CD8-positive, alpha-beta memory T cell (primary cell): ENCODE results near the gene TPGS1. TPM values are rescaled to one million over a fixed set of nuclear protein-coding genes. Genes with fewer than 3 reads are reported as not detected.

Experiments used
- CTCF ChIA-PET: fragments of 350-600 bp; sonication (Branson Sonifier 250); formaldehyde crosslinking; loops from one replicate; lab custom pipeline; 2021; ENCODE audit warnings: antibody characterized with exemption; lab: Charles Lee
- POLR2A ChIA-PET: fragments of 350-600 bp; sonication (Branson Sonifier 250); formaldehyde crosslinking; loops from one replicate; lab custom pipeline; 2021; ENCODE audit warnings: antibody characterized with exemption; lab: Charles Lee
- DNase-seq, 5 donors: peaks; one replicate each; pipeline versions ENCODE4 v3.0.0 to v3.0.0-alpha.2; 2020 to 2022; ENCODE audit warnings: mixed read lengths in 1 of 5
- H3K27ac ChIP-seq: one replicate; pipeline ENCODE4 v1.7.0; 2013; ENCODE audit warnings: low read depth, mild to moderate bottlenecking, low read length, moderate library complexity
- H3K27me3 ChIP-seq: 2 replicates; pipeline ENCODE4 v1.7.0; 2013; ENCODE audit warnings: low read length, mild to moderate bottlenecking; ENCODE audit not compliant: insufficient read depth, poor library complexity, severe bottlenecking
- H3K36me3 ChIP-seq: 2 replicates; pipeline ENCODE4 v1.7.0; 2013; ENCODE audit warnings: mild to moderate bottlenecking, low read length, moderate library complexity; ENCODE audit not compliant: insufficient read depth
- H3K4me1 ChIP-seq: 2 replicates; pipeline ENCODE4 v1.7.0; 2013; ENCODE audit warnings: mild to moderate bottlenecking, low read length, moderate library complexity; ENCODE audit not compliant: insufficient read depth
- H3K4me3 ChIP-seq: 2 replicates; pipeline ENCODE4 v1.7.0; 2013; ENCODE audit warnings: mild to moderate bottlenecking, low read length
- H3K9me3 ChIP-seq: 2 replicates; pipeline ENCODE4 v1.7.0; 2013; ENCODE audit warnings: mild to moderate bottlenecking, low read length
- H3K27ac Mint-ChIP-seq, 8 donors: one replicate each; pipeline ENCODE4 v1.8.0; 2020 to 2021; ENCODE audit warnings: mixed read lengths in 8 of 8, mild to moderate bottlenecking in 6 of 8, inconsistent platforms in 3 of 8, moderate library complexity in 3 of 8
- H3K27me3 Mint-ChIP-seq, 2 donors: one replicate each; pipeline ENCODE4 v1.8.0; 2020 to 2021; ENCODE audit warnings: mixed read lengths in 2 of 2, mild to moderate bottlenecking in 1 of 2, moderate library complexity in 1 of 2
- H3K36me3 Mint-ChIP-seq, 3 donors: one replicate each; pipeline ENCODE4 v1.8.0; 2020 to 2021; ENCODE audit warnings: mixed read lengths in 3 of 3, inconsistent platforms in 1 of 3, mild to moderate bottlenecking in 1 of 3
- H3K4me1 Mint-ChIP-seq, 3 donors: one replicate each; pipeline ENCODE4 v1.8.0; 2020 to 2021; ENCODE audit warnings: mixed read lengths in 3 of 3, inconsistent platforms in 1 of 3, mild to moderate bottlenecking in 1 of 3
- H3K4me3 Mint-ChIP-seq, 7 donors: one replicate each; pipeline ENCODE4 v1.8.0; 2020 to 2021; ENCODE audit warnings: mixed read lengths in 7 of 7, mild to moderate bottlenecking in 6 of 7, moderate library complexity in 4 of 7, inconsistent platforms in 2 of 7
- H3K9me3 Mint-ChIP-seq, 5 donors: one replicate each; pipeline ENCODE4 v1.8.0; 2020 to 2022; ENCODE audit warnings: mixed read lengths in 5 of 5, mild to moderate bottlenecking in 3 of 5, moderate library complexity in 2 of 5, inconsistent platforms in 1 of 5
- polyA plus RNA-seq: library from polyadenylated mRNA; unstranded; fragments of 300-500 nt; fragmentation: Illumina TruSeq; gene quantifications from one replicate; pipeline ENCODE4 v1.2.3, GENCODE V29; 2021
- total RNA-seq, 2 experiments: library from RNA; stranded (reverse); gene quantifications; one replicate each; pipeline ENCODE4 v1.2.3, GENCODE V29; 2021

Gene TPGS1
- total and polyA plus RNA-seq, 3 experiments from 2014 or later = 18.6 to 50.3 (median 20.0) TPM

DNA sequence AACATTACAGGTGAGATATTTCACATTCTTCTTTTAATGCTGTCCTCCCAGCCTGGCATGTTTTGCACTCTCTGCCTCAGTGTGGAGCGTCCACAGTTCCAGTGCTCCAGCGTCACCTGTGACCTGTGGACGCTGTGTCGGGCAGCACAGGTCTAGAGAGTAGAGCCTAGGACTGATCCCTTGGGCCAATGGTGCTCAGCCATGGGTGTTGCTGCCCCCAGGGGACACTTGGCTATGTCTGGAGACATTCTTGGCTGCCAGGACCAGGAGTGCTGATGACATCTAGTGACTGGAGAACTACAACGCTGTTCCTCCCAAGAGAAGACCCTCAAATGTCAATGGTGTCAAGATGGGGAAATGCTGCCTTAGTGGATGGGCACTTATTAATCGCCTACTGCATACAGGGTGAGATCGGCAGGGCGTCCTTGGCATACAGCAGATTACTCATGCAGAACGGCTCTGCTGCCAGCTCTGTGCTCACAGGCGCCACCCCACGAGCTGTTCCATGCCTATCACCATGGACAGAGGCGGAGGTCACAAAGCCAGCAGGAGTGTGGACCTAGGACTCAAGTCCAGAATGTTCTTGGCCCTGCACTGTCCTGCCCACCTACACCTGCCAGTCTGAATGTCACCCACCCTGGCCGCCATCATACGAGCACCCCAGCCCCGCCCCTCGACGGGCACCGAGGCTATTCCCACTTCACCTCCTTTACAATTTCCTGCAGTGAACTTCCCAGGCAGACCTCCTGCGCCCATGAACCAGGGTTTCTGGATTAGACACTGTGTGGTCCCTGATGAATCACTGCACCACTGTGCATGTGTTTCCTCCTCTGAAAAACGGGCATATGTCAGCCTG is 24.9 kb upstream of the TPGS1 start:
- ChIA-PET POLR2A (no interaction called here), CTCF (interaction anchor here (1.2 kb wide), 1 partner anchor 25 kb away, joined by 3 read pairs; the partner anchor contains the start of gene TPGS1)
- no peak overlapping the region for H3K27ac Mint-ChIP-seq
- H3K36me3 ChIP-seq = no peaks in the 10 kb centered on the region
- no peaks in the 10 kb centered on the region for H3K36me3 Mint-ChIP-seq
- DNase-seq = no peak
- H3K9me3 ChIP-seq = peaks cover 6% of the 10 kb centered on the region
- peak overlapping the region in 2 of 7 donors; percentile 28 to 54 for H3K4me3 Mint-ChIP-seq
- peaks cover 0 to 16% (median 7%) of the 10 kb centered on the region in 5 donors for H3K9me3 Mint-ChIP-seq
- no peaks in the 10 kb centered on the region for H3K27me3 ChIP-seq
- peaks cover 6 to 15% of the 10 kb centered on the region in 2 donors for H3K27me3 Mint-ChIP-seq
- no peak overlapping the region for H3K27ac ChIP-seq
- H3K4me3 ChIP-seq = no peak overlapping the region
- peaks cover 5 to 9% (median 9%) of the 10 kb centered on the region in 3 donors for H3K4me1 Mint-ChIP-seq
- H3K4me1 ChIP-seq = no peaks in the 10 kb centered on the region

DNA sequence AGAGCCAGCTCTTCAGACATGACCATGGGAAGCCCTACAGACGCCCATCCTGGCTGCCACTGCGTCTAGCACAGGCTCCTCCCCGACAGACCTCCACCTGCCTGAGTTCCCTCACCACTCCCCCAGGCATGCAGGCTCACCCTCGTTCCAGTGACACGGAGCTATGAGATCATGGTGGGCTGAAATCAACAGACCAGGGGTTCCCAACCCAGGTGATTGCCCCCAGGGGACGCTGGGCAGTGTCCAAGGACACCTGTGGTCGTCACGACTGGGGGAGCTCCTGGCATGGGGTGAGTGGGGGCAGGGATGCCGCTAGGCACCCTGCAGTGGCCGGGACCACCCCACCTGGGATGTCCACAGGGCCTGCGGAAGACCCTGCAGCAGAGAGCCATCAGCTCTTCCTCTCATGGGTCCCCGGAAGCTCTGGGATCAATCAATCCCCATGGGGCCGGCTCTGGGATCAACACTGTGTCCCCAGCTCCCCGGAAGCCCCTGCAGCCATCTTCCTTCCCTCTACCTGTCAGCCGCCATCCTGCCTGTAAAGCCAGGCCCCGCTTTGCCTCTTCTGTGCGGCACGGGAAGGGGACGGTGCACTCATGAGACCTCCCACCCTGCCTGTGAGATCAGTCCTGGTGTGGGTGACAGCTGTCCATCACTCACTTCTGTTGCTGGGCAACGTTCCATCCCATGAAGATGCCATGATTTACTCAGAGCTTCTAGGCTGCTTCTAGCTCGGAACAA is 23.8 kb upstream of the TPGS1 start:
- Mint-ChIP-seq H3K27me3 (peaks cover 6 to 15% of the 10 kb centered on the region in 2 donors), H3K27ac (no peak overlapping the region), H3K36me3 (no peaks in the 10 kb centered on the region), H3K4me3 (no peak overlapping the region), H3K4me1 (peaks cover 8 to 11% (median 9%) of the 10 kb centered on the region in 3 donors), H3K9me3 (peaks cover 0 to 16% (median 7%) of the 10 kb centered on the region in 5 donors)
- Histone ChIP-seq H3K27me3 (no peaks in the 10 kb centered on the region), H3K27ac (no peak overlapping the region), H3K36me3 (no peaks in the 10 kb centered on the region), H3K4me1 (no peaks in the 10 kb centered on the region), H3K4me3 (no peak overlapping the region), H3K9me3 (peaks cover 6% of the 10 kb centered on the region)
- DNase-seq = no peak
- ChIA-PET POLR2A (no interaction called here), CTCF (interaction anchor here (0.8 kb wide), 1 partner anchor 27 kb away, joined by 3 read pairs; no protein-coding TSS in a partner anchor)

DNA sequence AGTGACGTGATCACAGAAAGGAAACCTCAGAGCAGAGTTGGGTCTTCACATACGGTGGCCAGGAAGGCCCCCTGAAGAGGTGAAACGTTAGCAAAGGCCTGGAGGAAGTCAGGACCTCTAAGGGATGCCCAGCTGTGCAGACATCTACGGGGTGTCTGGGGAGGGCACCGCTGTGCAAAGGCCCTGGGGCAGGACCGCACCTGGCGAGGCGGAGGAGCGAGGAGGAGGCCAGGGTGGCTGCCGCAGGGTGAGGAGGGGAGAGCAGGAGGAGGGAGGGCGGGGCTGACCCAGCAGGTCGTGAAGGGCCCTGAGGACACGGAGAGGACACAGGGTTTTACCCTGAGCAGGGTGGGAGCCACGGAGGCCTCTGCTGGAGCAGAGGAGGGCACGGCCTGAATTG is 22.8 kb upstream of the TPGS1 start:
- Mint-ChIP-seq H3K4me1 (peaks cover 8 to 12% (median 9%) of the 10 kb centered on the region in 3 donors), H3K27ac (no peak overlapping the region), H3K27me3 (peaks cover 6 to 15% of the 10 kb centered on the region in 2 donors), H3K9me3 (peaks cover 0 to 16% (median 7%) of the 10 kb centered on the region in 5 donors), H3K4me3 (no peak overlapping the region), H3K36me3 (no peaks in the 10 kb centered on the region)
- Histone ChIP-seq H3K4me1 (peaks cover 1% of the 10 kb centered on the region), H3K9me3 (peaks cover 6% of the 10 kb centered on the region), H3K27me3 (no peaks in the 10 kb centered on the region), H3K36me3 (no peaks in the 10 kb centered on the region), H3K27ac (no peak overlapping the region), H3K4me3 (no peak overlapping the region)
- CTCF ChIA-PET = no interaction called here
- POLR2A ChIA-PET = no interaction called here
- no peak for DNase-seq

DNA sequence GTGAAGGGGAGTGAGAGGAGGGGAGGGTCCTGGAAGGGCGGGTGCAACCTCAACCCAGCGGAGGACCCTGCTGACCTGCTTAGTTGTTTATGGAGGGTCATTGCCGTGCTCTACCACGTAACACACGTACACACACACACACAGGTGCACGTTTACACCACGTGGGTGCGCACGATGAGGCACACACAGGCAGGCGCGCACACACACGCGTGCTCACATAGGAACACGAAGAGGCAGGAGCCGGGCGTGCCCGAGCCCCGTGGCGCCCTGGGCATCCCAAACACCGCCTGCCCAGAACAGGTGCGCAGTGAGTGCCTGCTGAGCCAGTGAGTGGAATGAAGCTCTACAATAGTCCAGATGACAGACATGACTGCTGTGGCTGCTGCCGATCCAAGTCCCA is 22.2 kb upstream of the TPGS1 start:
- peak overlapping the region in 1 of 7 donors; percentile 56 for H3K4me3 Mint-ChIP-seq
- Histone ChIP-seq H3K36me3 (no peaks in the 10 kb centered on the region), H3K4me3 (no peak overlapping the region), H3K27me3 (no peaks in the 10 kb centered on the region), H3K9me3 (peaks cover 6% of the 10 kb centered on the region), H3K4me1 (peaks cover 4% of the 10 kb centered on the region), H3K27ac (no peak overlapping the region)
- H3K9me3 Mint-ChIP-seq = peaks cover 0 to 12% (median 7%) of the 10 kb centered on the region in 5 donors
- H3K27me3 Mint-ChIP-seq = peaks cover 6 to 15% of the 10 kb centered on the region in 2 donors
- H3K36me3 Mint-ChIP-seq = no peaks in the 10 kb centered on the region
- no peak for DNase-seq
- ChIA-PET CTCF (interaction anchor here (4.6 kb wide), 1 partner anchor 21 kb away, joined by 25 read pairs; no protein-coding TSS in a partner anchor), POLR2A (no interaction called here)
- H3K4me1 Mint-ChIP-seq = peaks cover 4 to 14% (median 5%) of the 10 kb centered on the region in 3 donors
- peak overlapping the region in 1 of 8 donors; percentile 58 for H3K27ac Mint-ChIP-seq

DNA sequence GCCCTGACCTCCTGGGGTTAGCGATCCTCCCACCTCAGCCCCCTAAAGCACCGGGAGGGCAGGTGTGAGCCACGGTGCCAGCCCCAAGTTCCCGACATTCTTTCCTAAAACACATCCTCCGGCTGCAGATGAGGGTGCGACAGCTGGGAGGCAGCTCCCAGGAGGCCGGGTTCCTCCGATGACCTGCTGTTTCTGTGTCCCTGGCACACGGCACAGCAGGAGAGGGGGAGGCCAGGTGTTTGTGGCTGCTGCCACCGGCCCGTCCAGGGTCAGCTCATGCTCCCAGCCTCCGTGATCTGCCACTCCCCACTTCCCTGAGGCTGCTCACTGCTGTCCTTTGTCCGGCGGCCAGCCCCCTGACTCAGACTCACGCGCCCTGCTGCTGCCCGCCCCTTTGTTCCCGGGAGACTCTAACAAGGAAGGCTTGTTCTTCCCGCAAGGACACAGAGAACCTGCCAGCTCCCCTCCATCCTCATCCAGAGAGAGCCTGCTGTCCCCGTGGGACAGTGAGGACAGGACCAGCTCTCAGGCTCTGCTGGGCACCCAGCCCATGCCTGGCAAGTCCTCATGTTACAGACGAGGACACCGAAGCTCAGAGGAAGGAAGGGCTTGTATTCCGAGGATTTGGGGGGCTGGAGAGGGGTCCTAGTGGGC is 21.6 kb upstream of the TPGS1 start:
- H3K27ac ChIP-seq = no peak overlapping the region
- H3K27ac Mint-ChIP-seq = no peak overlapping the region
- H3K4me3 ChIP-seq = no peak overlapping the region
- H3K4me3 Mint-ChIP-seq = peak overlapping the region in 2 of 7 donors; percentile 22 to 56
- no peaks in the 10 kb centered on the region for H3K36me3 Mint-ChIP-seq
- CTCF ChIA-PET = interaction anchor here (4.6 kb wide), 1 partner anchor 21 kb away, joined by 25 read pairs; no protein-coding TSS in a partner anchor
- peaks cover 4% of the 10 kb centered on the region for H3K4me1 ChIP-seq
- no peak for DNase-seq
- peaks cover 0 to 13% (median 3%) of the 10 kb centered on the region in 3 donors for H3K4me1 Mint-ChIP-seq
- H3K27me3 ChIP-seq = no peaks in the 10 kb centered on the region
- H3K36me3 ChIP-seq = no peaks in the 10 kb centered on the region
- POLR2A ChIA-PET = no interaction called here
- peaks cover 6 to 15% of the 10 kb centered on the region in 2 donors for H3K27me3 Mint-ChIP-seq
- H3K9me3 Mint-ChIP-seq = peaks cover 0 to 9% (median 3%) of the 10 kb centered on the region in 5 donors
- peaks cover 3% of the 10 kb centered on the region for H3K9me3 ChIP-seq

DNA sequence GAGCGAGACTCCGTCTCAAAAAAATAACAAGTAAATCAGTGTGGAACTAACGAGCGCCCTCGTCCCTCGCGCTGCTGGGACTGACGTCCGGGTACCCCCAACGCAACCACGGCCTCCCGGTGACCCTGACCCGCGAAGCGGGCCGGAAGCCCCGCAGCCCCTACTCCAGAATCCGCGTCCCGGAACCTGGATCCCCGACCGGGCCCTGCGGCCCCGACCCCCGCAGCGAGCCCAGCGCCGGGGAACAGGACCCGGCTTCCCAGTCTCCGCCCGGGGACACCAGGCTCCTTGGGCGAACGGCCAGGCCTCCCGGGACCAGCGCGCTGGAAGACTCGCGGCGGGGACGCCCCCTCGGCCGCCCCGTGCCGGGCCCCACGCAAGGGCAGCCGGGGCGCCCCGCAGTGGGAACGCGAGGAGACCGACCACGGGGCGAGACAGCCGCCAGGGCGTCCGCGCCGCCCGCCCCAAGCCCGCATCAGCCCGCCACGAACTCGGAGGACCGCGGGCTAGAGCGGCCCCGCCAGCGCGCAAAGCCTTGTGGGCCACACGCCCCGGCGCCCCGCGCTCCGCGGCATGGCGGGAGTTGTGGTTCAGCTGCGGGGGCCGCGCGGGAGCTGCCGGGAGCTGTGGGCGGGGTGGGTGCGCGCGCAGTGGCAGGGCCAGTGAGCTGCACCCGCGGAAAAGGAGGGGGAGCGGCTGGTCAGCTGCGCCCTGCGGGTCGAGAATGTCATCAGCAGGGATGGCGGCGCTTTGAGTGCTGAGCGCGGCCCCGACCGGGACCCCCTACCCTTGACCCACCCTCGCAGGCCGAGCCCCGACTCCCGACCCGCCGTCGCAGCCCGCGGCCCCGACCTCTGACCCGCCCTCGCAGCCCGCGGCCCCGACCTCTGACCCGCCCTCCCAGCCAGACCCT is 18.5 kb upstream of the TPGS1 start:
- DNase-seq = peak; percentile 81 to 91 (median 90)
- no peaks in the 10 kb centered on the region for H3K9me3 Mint-ChIP-seq
- H3K4me3 Mint-ChIP-seq = peak overlapping the region; percentile 75 to 89 (median 80)
- Histone ChIP-seq H3K36me3 (no peaks in the 10 kb centered on the region), H3K27ac (peak overlapping the region; percentile 83), H3K4me1 (peaks cover 4% of the 10 kb centered on the region), H3K27me3 (no peaks in the 10 kb centered on the region), H3K4me3 (peak overlapping the region; percentile 68), H3K9me3 (no peaks in the 10 kb centered on the region)
- peaks cover 0 to 15% (median 5%) of the 10 kb centered on the region in 3 donors for H3K4me1 Mint-ChIP-seq
- POLR2A ChIA-PET = interaction anchor here (0.5 to 2.3 kb wide), 4 partner anchors 18 to 83 kb away, joined by 3 to 26 read pairs (median 3); partner anchors contain the start of gene TPGS1
- H3K27me3 Mint-ChIP-seq = peaks cover 6 to 15% of the 10 kb centered on the region in 2 donors
- H3K27ac Mint-ChIP-seq = peak overlapping the region in 5 of 8 donors; percentile 39 to 90 (median 47)
- CTCF ChIA-PET = interaction anchor here (0.8 to 4.6 kb wide), 4 partner anchors 9 to 22 kb away, joined by 4 to 25 read pairs (median 8); no protein-coding TSS in a partner anchor
- H3K36me3 Mint-ChIP-seq = no peaks in the 10 kb centered on the region
